Mucosa of rectum (tissue), 2 donors: Measurements from ENCODE around the gene SH3RF3.

Experiments used
- H3K27ac ChIP-seq, 2 donors: one replicate each; pipeline ENCODE4 v1.7.0; 2013; ENCODE audit warnings: inconsistent platforms in 2 of 2, low read depth in 2 of 2, low read length in 2 of 2
- H3K27me3 ChIP-seq, 2 donors: one replicate each; pipeline ENCODE4 v1.7.0; 2013; ENCODE audit warnings: low read length in 2 of 2; ENCODE audit not compliant: control insufficient read depth in 2 of 2, insufficient read depth in 2 of 2
- H3K36me3 ChIP-seq, 2 donors: one replicate each; pipeline ENCODE4 v1.7.0; 2013; ENCODE audit warnings: low read length in 2 of 2; ENCODE audit not compliant: control insufficient read depth in 2 of 2, insufficient read depth in 2 of 2
- H3K4me1 ChIP-seq, 2 donors: one replicate each; pipeline ENCODE4 v1.7.0; 2013; ENCODE audit warnings: low read length in 2 of 2, mild to moderate bottlenecking in 1 of 2; ENCODE audit not compliant: control insufficient read depth in 2 of 2, insufficient read depth in 2 of 2
- H3K4me3 ChIP-seq, 2 donors: one replicate each; pipeline ENCODE4 v1.7.0; 2013; ENCODE audit warnings: low read length in 2 of 2
- H3K9ac ChIP-seq, 2 donors: one replicate each; pipeline ENCODE4 v1.7.0; 2013; ENCODE audit warnings: low read length in 2 of 2, low read depth in 1 of 2, mild to moderate bottlenecking in 1 of 2
- H3K9me3 ChIP-seq, 2 donors: one replicate each; pipeline ENCODE4 v1.7.0; 2013; ENCODE audit warnings: low read length in 2 of 2; ENCODE audit not compliant: control insufficient read depth in 2 of 2
- donor health status: healthy.
- donor health status: Normal muscosa, but diverticular disease.

Gene SH3RF3

GRCh38 chr2:109411640-109412325 lies 282.8 kb downstream of the SH3RF3 start:
- no peaks in the 10 kb centered on the region for H3K27me3 ChIP-seq
- no peak overlapping the region for H3K27ac ChIP-seq
- no peak overlapping the region for H3K4me3 ChIP-seq
- no peak overlapping the region for H3K9ac ChIP-seq
- H3K36me3 ChIP-seq: no peaks in the 10 kb centered on the region
- no peaks in the 10 kb centered on the region for H3K9me3 ChIP-seq
- H3K4me1 ChIP-seq: no peaks in the 10 kb centered on the region

GRCh38 chr2:109415581-109416013 lies 286.6 kb downstream of the SH3RF3 start:
- Histone ChIP-seq H3K27ac (no peak overlapping the region), H3K36me3 (no peaks in the 10 kb centered on the region), H3K4me1 (no peaks in the 10 kb centered on the region), H3K9me3 (no peaks in the 10 kb centered on the region), H3K27me3 (no peaks in the 10 kb centered on the region), H3K9ac (no peak overlapping the region), H3K4me3 (no peak overlapping the region)

- no peak overlapping the region for H3K9ac ChIP-seq
- no peak overlapping the region for H3K4me3 ChIP-seq
- no peaks in the 10 kb centered on the region for H3K4me1 ChIP-seq
- no peaks in the 10 kb centered on the region for H3K9me3 ChIP-seq
- no peak overlapping the region for H3K27ac ChIP-seq
- H3K36me3 ChIP-seq: no peaks in the 10 kb centered on the region
- H3K27me3 ChIP-seq: no peaks in the 10 kb centered on the region
Measured at GRCh38 chr2:109417701-109418335, 288.8 kb downstream of the SH3RF3 start.

GRCh38 chr2:109418716-109419115 lies 289.7 kb downstream of the SH3RF3 start:
- H3K9me3 ChIP-seq: no peaks in the 10 kb centered on the region

GRCh38 chr2:109419171-109419756 lies 290.3 kb downstream of the SH3RF3 start:
- H3K27me3 ChIP-seq: no peaks in the 10 kb centered on the region
- H3K27ac ChIP-seq: no peak overlapping the region
- no peaks in the 10 kb centered on the region for H3K9me3 ChIP-seq
- H3K36me3 ChIP-seq: no peaks in the 10 kb centered on the region
- H3K4me1 ChIP-seq: no peaks in the 10 kb centered on the region
- no peak overlapping the region for H3K4me3 ChIP-seq
- H3K9ac ChIP-seq: no peak overlapping the region

More at GRCh38 chr2:109418716-109419115, 289.7 kb downstream of the SH3RF3 start:
- H3K4me1 ChIP-seq: no peaks in the 10 kb centered on the region
- H3K4me3 ChIP-seq: no peak overlapping the region
- no peaks in the 10 kb centered on the region for H3K36me3 ChIP-seq
- H3K27ac ChIP-seq: no peak overlapping the region
- no peak overlapping the region for H3K9ac ChIP-seq
- H3K27me3 ChIP-seq: no peaks in the 10 kb centered on the region

GRCh38 chr2:109419960-109420370 lies 291.0 kb downstream of the SH3RF3 start:
- H3K27me3 ChIP-seq: no peaks in the 10 kb centered on the region
- no peaks in the 10 kb centered on the region for H3K36me3 ChIP-seq
- H3K4me1 ChIP-seq: no peaks in the 10 kb centered on the region
- H3K9me3 ChIP-seq: no peaks in the 10 kb centered on the region
- H3K4me3 ChIP-seq: no peak overlapping the region
- no peak overlapping the region for H3K9ac ChIP-seq
- no peak overlapping the region for H3K27ac ChIP-seq

GRCh38 chr2:109421101-109421500 lies 292.1 kb downstream of the SH3RF3 start:
- Histone ChIP-seq H3K4me3 (no peak overlapping the region), H3K9me3 (no peaks in the 10 kb centered on the region), H3K27ac (no peak overlapping the region), H3K36me3 (no peaks in the 10 kb centered on the region), H3K4me1 (no peaks in the 10 kb centered on the region), H3K27me3 (no peaks in the 10 kb centered on the region), H3K9ac (no peak overlapping the region)

GRCh38 chr2:109421642-109422041 lies 292.6 kb downstream of the SH3RF3 start:
- no peak overlapping the region for H3K4me3 ChIP-seq

GRCh38 chr2:109422071-109422757 lies 293.2 kb downstream of the SH3RF3 start:
- no peaks in the 10 kb centered on the region for H3K9me3 ChIP-seq
- no peak overlapping the region for H3K4me3 ChIP-seq
- H3K27ac ChIP-seq: no peak overlapping the region
- no peaks in the 10 kb centered on the region for H3K4me1 ChIP-seq
- H3K36me3 ChIP-seq: no peaks in the 10 kb centered on the region
- no peaks in the 10 kb centered on the region for H3K27me3 ChIP-seq
- H3K9ac ChIP-seq: no peak overlapping the region

More at GRCh38 chr2:109421642-109422041, 292.6 kb downstream of the SH3RF3 start:
- no peak overlapping the region for H3K27ac ChIP-seq
- H3K9me3 ChIP-seq: no peaks in the 10 kb centered on the region
- H3K4me1 ChIP-seq: no peaks in the 10 kb centered on the region
- H3K36me3 ChIP-seq: no peaks in the 10 kb centered on the region
- no peaks in the 10 kb centered on the region for H3K27me3 ChIP-seq
- H3K9ac ChIP-seq: no peak overlapping the region
